HepG2 (cell line): ENCODE data around the gene SMIM13. TPM values are rescaled to one million over a fixed set of nuclear protein-coding genes. Genes with fewer than 3 reads are reported as not detected.

ENCODE experiments used
- AFF4 ChIP-seq: sonication (generic); formaldehyde crosslinking; IDR thresholded peaks from 2 replicates; pipeline ENCODE4 v1.4.0; 2020; ENCODE audit warnings: missing genetic modification reagents
- ARHGAP35 ChIP-seq: sonication (generic); formaldehyde crosslinking; IDR thresholded peaks from 2 replicates; pipeline ENCODE4 v1.9.0; 2022; ENCODE audit warnings: mild to moderate bottlenecking, inconsistent platforms, moderate library complexity, missing genetic modification reagents, borderline replicate concordance
- ATF7 ChIP-seq, 2 experiments: fragments of 450-650 bp in 1 of 2; sonication (generic) in 1 of 2; formaldehyde crosslinking in 1 of 2; IDR thresholded peaks; 2 replicates each; pipeline versions ENCODE4 v1.4.0 to v1.6.1; 2016 to 2020; ENCODE audit warnings: antibody characterized with exemption in 1 of 2, mild to moderate bottlenecking in 1 of 2, missing genetic modification reagents in 1 of 2
- CCAR2 ChIP-seq: fragments of 200-400 bp; formaldehyde crosslinking; optimal IDR thresholded peaks from 2 replicates; pipeline ENCODE3; 2018; ENCODE audit warnings: low read depth, mild to moderate bottlenecking, low read length, moderate library complexity
- FOXK1 ChIP-seq: sonication (generic); formaldehyde crosslinking; IDR thresholded peaks from 2 replicates; pipeline ENCODE4 v1.4.0; 2020; ENCODE audit warnings: low read depth, missing genetic modification reagents, borderline replicate concordance
- ISL2 ChIP-seq: sonication (generic); formaldehyde crosslinking; IDR thresholded peaks from 2 replicates; pipeline ENCODE4 v1.5.0; 2020; ENCODE audit warnings: missing genetic modification reagents
- RELA ChIP-seq: sonication (generic); formaldehyde crosslinking; IDR thresholded peaks from 2 replicates; pipeline ENCODE4 v1.4.0; 2020; ENCODE audit warnings: missing genetic modification reagents
- SIN3B ChIP-seq: fragments of 150-350 bp; IDR thresholded peaks from 2 replicates; pipeline ENCODE4 v1.6.1; 2014; ENCODE audit warnings: low read length
- TBX3 ChIP-seq: fragments of 450-650 bp; IDR thresholded peaks from 2 replicates; pipeline ENCODE4 v1.6.1; 2017; ENCODE audit warnings: antibody characterized with exemption, mild to moderate bottlenecking, inconsistent platforms, borderline replicate concordance
- TFE3 ChIP-seq: IDR thresholded peaks from 2 replicates; pipeline ENCODE4 v1.6.1; 2016
- ZBTB20 ChIP-seq: sonication (generic); formaldehyde crosslinking; IDR thresholded peaks from 2 replicates; pipeline ENCODE4 v1.8.1; 2023; ENCODE audit warnings: missing genetic modification reagents, low read depth, mild to moderate bottlenecking, borderline replicate concordance
- ZMAT3 ChIP-seq: sonication (generic); formaldehyde crosslinking; conservative IDR thresholded peaks from 2 replicates; pipeline ENCODE4 v1.7.0; 2021; ENCODE audit warnings: missing genetic modification reagents
- ZNF180 ChIP-seq: sonication (generic); formaldehyde crosslinking; IDR thresholded peaks from 2 replicates; pipeline ENCODE4 v1.4.0; 2020; ENCODE audit warnings: low read depth, missing genetic modification reagents, borderline replicate concordance
- ZNF280D ChIP-seq: sonication (generic); formaldehyde crosslinking; IDR thresholded peaks from 2 replicates; pipeline ENCODE4 v1.5.1; 2020; ENCODE audit warnings: mild to moderate bottlenecking, missing genetic modification reagents
- ZNF619 ChIP-seq: sonication (generic); formaldehyde crosslinking; IDR thresholded peaks from 2 replicates; pipeline ENCODE4 v1.4.0; 2020; ENCODE audit warnings: mild to moderate bottlenecking, missing genetic modification reagents
- ZNF704 ChIP-seq: sonication (generic); formaldehyde crosslinking; IDR thresholded peaks from 2 replicates; pipeline ENCODE4 v1.8.1; 2023; ENCODE audit warnings: mild to moderate bottlenecking, inconsistent platforms, moderate library complexity, missing genetic modification reagents, borderline replicate concordance
- ZNF720 ChIP-seq: sonication (generic); formaldehyde crosslinking; IDR thresholded peaks from 2 replicates; pipeline ENCODE4 v1.4.0; 2020; ENCODE audit warnings: missing genetic modification reagents
- ZSCAN9 ChIP-seq: IDR thresholded peaks from 2 replicates; pipeline ENCODE4 v1.6.1; 2016; ENCODE audit warnings: borderline replicate concordance
- polyA plus RNA-seq, 8 experiments: library from polyadenylated mRNA; depleted of rRNA in 3 of 8; stranded (reverse) in 7 of 8; unstranded in 1 of 8; fragments of >200 nt; fragmentation: Illumina TruSeq in 4 of 8; extraction: Trizol in 4 of 8; gene quantifications; 2 replicates each; pipeline versions ENCODE4 v1.2.1 to v1.2.3, GENCODE V29; 2011 to 2016; ENCODE audit warnings: low read depth in 4 of 8, missing spikeins in 1 of 8, mixed read lengths in 1 of 8; ENCODE audit not compliant: insufficient read depth in 1 of 8
- total RNA-seq, 5 experiments: library from RNA; depleted of rRNA; stranded (reverse); fragments of >200 nt; fragmentation: Illumina TruSeq; extraction: Trizol; gene quantifications; 2 replicates each; pipeline ENCODE4 v1.2.3, GENCODE V29; 2016; ENCODE audit warnings: low read depth in 1 of 5

The SMIM13 gene
- total and polyA plus RNA-seq, 2 of the 13 experiments (the other 11 are each of a cell fraction or from before 2014, with no cell fraction given) = 2.7 to 10.2 TPM

- TF ChIP-seq ZMAT3 (CRISPR knock-in tag) = peak; percentile 97
- TF ChIP-seq CCAR2 = no peak
- TF ChIP-seq ZBTB20 (CRISPR knock-in tag) = peak; percentile 88; the same call in 1 of the 2 replicates
- TF ChIP-seq ZNF720 (CRISPR knock-in tag) = peak; percentile 11; the same call in 1 of the 2 replicates
- TF ChIP-seq TBX3 = peak; percentile 54; the same call in 1 of the 2 replicates
- TF ChIP-seq RELA (CRISPR knock-in tag) = 0 out of 2 replicates have a peak, but pooled peaks have one; percentile 57
- no peak for TF ChIP-seq ATF7 (IDR thresholded peaks at IDR 0.05)
- no peak for TF ChIP-seq ATF7 (CRISPR knock-in tag; IDR thresholded peaks at IDR 0.05)
- peak; percentile 97 for TF ChIP-seq ZNF619 (CRISPR knock-in tag)
- peak; percentile 79; the same call in 1 of the 2 replicates for TF ChIP-seq FOXK1
- 0 out of 2 replicates have a peak, but pooled peaks have one; percentile 39 for TF ChIP-seq ARHGAP35 (CRISPR knock-in tag)
- no peak; the same call in 1 of the 2 replicates for TF ChIP-seq SIN3B
- 0 out of 2 replicates have a peak, but pooled peaks have one; percentile 64 for TF ChIP-seq ZSCAN9
- TF ChIP-seq TFE3 (CRISPR knock-in tag) = peak; percentile 73; the same call in 1 of the 2 replicates
- TF ChIP-seq ZNF180 (CRISPR knock-in tag) = no peak
- peak; percentile 93; the same call in 1 of the 2 replicates for TF ChIP-seq ZNF704 (CRISPR knock-in tag)
- peak; percentile 58 for TF ChIP-seq ZNF280D (CRISPR knock-in tag)
- peak; percentile 83 for TF ChIP-seq ISL2
- TF ChIP-seq AFF4 = peak; percentile 37; the same call in 1 of the 2 replicates
These were observed at the start of gene SMIM13 (continued) for GRCh38 chr6:11093626-11094410.
